Thyroid gland (tissue), 4 donors: Measurements from ENCODE around the gene RARB. TPM values are rescaled to one million over a fixed set of nuclear protein-coding genes. Genes with fewer than 3 reads are reported as not detected.

Experiments used
- DNase-seq, 2 donors: peaks; one replicate each; pipeline ENCODE4 v3.0.0-alpha.2; 2019
- H3K27ac ChIP-seq, 3 donors: fragments of 200-600 bp; sonication (generic); 1 replicate in 2 of 3; 2 replicates in 1 of 3; pipeline ENCODE4 v1.5.1; 2016 to 2019; ENCODE audit warnings: mild to moderate bottlenecking in 1 of 3, moderate library complexity in 1 of 3
- H3K27me3 ChIP-seq: fragments of 200-600 bp; sonication (generic); one replicate; pipeline ENCODE4 v1.5.1; 2019
- H3K36me3 ChIP-seq, 2 donors: fragments of 200-600 bp; sonication (generic); one replicate each; pipeline ENCODE4 v1.5.1; 2016 to 2019
- H3K4me1 ChIP-seq, 2 donors: fragments of 200-600 bp; sonication (generic); one replicate each; pipeline ENCODE4 v1.5.1; 2017 to 2019
- H3K4me3 ChIP-seq, 3 donors: fragments of 200-600 bp; sonication (generic); replicated peaks in 1 of 3; 1 replicate in 2 of 3; 2 replicates in 1 of 3; pipeline ENCODE4 v1.5.1; 2016; ENCODE audit warnings: mild to moderate bottlenecking in 1 of 3
- H3K9me3 ChIP-seq: fragments of 200-600 bp; sonication (generic); one replicate; pipeline ENCODE4 v1.5.1; 2017
- POLR2A ChIP-seq, 2 donors: fragments of 450-650 bp; IDR thresholded peaks; one replicate each; pipeline ENCODE4 v1.6.1; 2017; ENCODE audit warnings: antibody characterized with exemption in 2 of 2, mild to moderate bottlenecking in 2 of 2, moderate library complexity in 1 of 2
- WGBS, 2 donors: methylation state at CpG; one replicate each; pipeline ENCODE4 v1.1.5; 2017; 5-methylcytosine and 5-hydroxymethylcytosine counted together
- intact Hi-C: fragments of 100-400 bp; cut with DNase I; formaldehyde crosslinking; loops from one replicate; pipeline ENCODE4 v1.15.1; 2023
- total RNA-seq, 4 donors: library from RNA; depleted of rRNA; stranded (reverse); fragments of >200 nt; gene quantifications; one replicate each; pipeline ENCODE4 v1.2.3, GENCODE V29; 2016
- TF ChIP-seq, protein P1 (sequence below), 6 experiments: fragments of 200-600 bp in 3 of 6; fragments of 450-650 bp in 3 of 6; sonication (generic) in 3 of 6; IDR thresholded peaks; one replicate each; pipeline ENCODE4 v1.5.1; 2016 to 2019; ENCODE audit warnings: antibody characterized with exemption in 6 of 6, mild to moderate bottlenecking in 2 of 6, inconsistent platforms in 1 of 6, moderate library complexity in 1 of 6

RARB gene
- total RNA-seq, 4 donors from 2014 or later: 13.6 to 31.5 (median 20.5) TPM

DNA sequence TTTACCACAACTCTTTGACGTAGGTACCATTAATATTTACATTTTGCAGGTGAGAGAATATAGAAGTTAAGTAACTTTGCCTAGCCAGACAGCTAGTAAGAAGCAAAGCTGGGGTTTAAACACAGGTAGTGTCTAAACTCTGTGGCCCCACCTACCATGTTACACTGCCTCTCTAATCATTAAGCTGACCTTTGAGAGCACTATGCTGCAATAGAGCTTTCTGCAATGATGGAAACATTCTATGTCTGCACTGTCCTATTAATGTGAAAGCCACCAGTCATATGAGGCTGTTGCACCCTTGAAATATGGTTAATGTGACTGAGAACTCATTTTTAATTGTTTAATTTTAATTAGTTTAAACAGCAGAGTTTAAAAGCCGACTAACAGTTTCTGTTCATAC lies 6.3 kb upstream of the RARB start:
- Histone ChIP-seq H3K4me3 (no peak overlapping the region), H3K4me1 (peaks cover 10 to 28% of the 10 kb centered on the region in 2 donors), H3K27me3 (no peaks in the 10 kb centered on the region), H3K9me3 (no peaks in the 10 kb centered on the region), H3K27ac (no peak overlapping the region), H3K36me3 (no peaks in the 10 kb centered on the region)
- WGBS, 2 donors: 97% methylated on average over 2 of the region's 2 CpGs
- TF ChIP-seq, protein P1, sequence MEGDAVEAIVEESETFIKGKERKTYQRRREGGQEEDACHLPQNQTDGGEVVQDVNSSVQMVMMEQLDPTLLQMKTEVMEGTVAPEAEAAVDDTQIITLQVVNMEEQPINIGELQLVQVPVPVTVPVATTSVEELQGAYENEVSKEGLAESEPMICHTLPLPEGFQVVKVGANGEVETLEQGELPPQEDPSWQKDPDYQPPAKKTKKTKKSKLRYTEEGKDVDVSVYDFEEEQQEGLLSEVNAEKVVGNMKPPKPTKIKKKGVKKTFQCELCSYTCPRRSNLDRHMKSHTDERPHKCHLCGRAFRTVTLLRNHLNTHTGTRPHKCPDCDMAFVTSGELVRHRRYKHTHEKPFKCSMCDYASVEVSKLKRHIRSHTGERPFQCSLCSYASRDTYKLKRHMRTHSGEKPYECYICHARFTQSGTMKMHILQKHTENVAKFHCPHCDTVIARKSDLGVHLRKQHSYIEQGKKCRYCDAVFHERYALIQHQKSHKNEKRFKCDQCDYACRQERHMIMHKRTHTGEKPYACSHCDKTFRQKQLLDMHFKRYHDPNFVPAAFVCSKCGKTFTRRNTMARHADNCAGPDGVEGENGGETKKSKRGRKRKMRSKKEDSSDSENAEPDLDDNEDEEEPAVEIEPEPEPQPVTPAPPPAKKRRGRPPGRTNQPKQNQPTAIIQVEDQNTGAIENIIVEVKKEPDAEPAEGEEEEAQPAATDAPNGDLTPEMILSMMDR (IDR thresholded peaks at IDR 0.05): no peak
- TF ChIP-seq POLR2A (IDR thresholded peaks at IDR 0.05): no peak
- no peak for DNase-seq
- intact Hi-C loops: loop anchor here (10.0 kb wide), 1 partner anchor 173 kb away; no protein-coding TSS in a partner anchor

- WGBS, 2 donors: 57 to 60% methylated on average over 9 of the region's 9 CpGs
- Histone ChIP-seq H3K27me3 (no peaks in the 10 kb centered on the region), H3K27ac (peak overlapping the region; percentile 14 to 70 (median 27)), H3K9me3 (no peaks in the 10 kb centered on the region), H3K4me3 (no peak overlapping the region), H3K4me1 (peaks cover 20 to 37% of the 10 kb centered on the region in 2 donors), H3K36me3 (no peaks in the 10 kb centered on the region)
- intact Hi-C loops: loop anchor here (10.0 kb wide), 1 partner anchor 171 kb away; no protein-coding TSS in a partner anchor
- TF ChIP-seq, protein P1 (IDR thresholded peaks at IDR 0.05): peak in 1 of 6 experiments; percentile 6
- TF ChIP-seq POLR2A (IDR thresholded peaks at IDR 0.05): no peak
- DNase-seq: peak; percentile 45 to 48
These were observed 4.1 kb upstream of the RARB start for GRCh38 chr3:25423780-25424588.

DNA sequence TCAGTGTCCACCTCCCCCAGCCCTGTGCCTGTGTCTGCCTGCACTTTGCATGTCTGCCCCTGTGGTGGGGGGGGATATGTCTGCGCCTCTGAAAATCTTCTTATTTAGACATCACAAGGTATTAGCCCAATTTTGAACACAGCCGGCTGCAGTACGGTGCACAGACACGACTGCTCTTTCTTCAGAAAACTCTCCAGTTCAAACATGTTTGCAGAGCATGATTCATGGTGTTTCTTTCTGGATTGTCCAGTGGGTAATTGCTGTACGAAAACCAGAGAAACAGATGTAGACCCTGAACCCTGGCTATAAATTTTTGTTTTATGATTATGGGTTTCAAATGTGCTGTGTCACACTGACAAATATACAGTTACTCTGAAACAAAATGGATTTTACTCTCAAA lies 3.4 kb upstream of the RARB start:
- 83 to 87% methylated on average over 5 of the region's 5 CpGs for WGBS, 2 donors
- intact Hi-C loops: loop anchor here (10.0 kb wide), 1 partner anchor 170 kb away; no protein-coding TSS in a partner anchor
- no peak for TF ChIP-seq POLR2A (IDR thresholded peaks at IDR 0.05)
- TF ChIP-seq, protein P1 (IDR thresholded peaks at IDR 0.05): no peak
- no peak for DNase-seq
- Histone ChIP-seq H3K4me3 (no peak overlapping the region), H3K36me3 (no peaks in the 10 kb centered on the region), H3K27ac (peak overlapping the region; percentile 14 to 70 (median 27)), H3K4me1 (peaks cover 20 to 37% of the 10 kb centered on the region in 2 donors), H3K27me3 (no peaks in the 10 kb centered on the region), H3K9me3 (no peaks in the 10 kb centered on the region)

DNA sequence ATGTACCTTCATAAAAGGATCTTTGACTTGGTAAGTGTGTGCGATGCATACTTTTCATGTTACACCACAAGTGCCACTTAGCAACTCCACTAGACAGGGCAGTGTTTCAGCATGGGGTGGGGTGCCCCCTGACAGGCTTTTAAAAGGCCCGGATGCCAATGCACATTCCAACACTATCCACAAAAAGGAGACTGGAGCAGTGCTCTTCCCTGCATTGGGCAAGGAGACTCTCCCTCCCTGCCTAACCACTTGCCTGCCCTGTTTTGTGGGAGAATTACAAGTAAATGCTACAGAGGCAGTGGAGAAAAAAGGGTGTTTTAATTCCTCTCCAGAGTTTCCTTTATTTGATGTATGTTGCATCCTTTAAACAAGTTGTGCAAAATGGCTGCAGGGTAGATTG lies 1.7 kb upstream of the RARB start:
- WGBS, 2 donors: 12 to 43% methylated on average over 2 of the region's 2 CpGs
- H3K4me3 ChIP-seq: no peak overlapping the region
- peak overlapping the region; percentile 2 to 90 (median 39) for H3K27ac ChIP-seq
- no peaks in the 10 kb centered on the region for H3K27me3 ChIP-seq
- H3K4me1 ChIP-seq: peaks cover 20 to 38% of the 10 kb centered on the region in 2 donors
- intact Hi-C loops: loop anchor here (10.0 kb wide), 1 partner anchor 168 kb away; no protein-coding TSS in a partner anchor
- H3K9me3 ChIP-seq: no peaks in the 10 kb centered on the region
- no peaks in the 10 kb centered on the region for H3K36me3 ChIP-seq
- peak; percentile 69 to 80 for DNase-seq
- TF ChIP-seq, protein P1 (IDR thresholded peaks at IDR 0.05): peak in 1 of 6 experiments; percentile 11
- TF ChIP-seq POLR2A (IDR thresholded peaks at IDR 0.05): peak in 1 of 2 donors; percentile 41

GRCh38 chr3:25427155-25427554 lies 908 bp upstream of the RARB start:
- intact Hi-C loops: loop anchor here (10.0 kb wide), 1 partner anchor 168 kb away; no protein-coding TSS in a partner anchor

More at GRCh38 chr3:25427155-25427554, 908 bp upstream of the RARB start:
- H3K27ac ChIP-seq: peak overlapping the region; percentile 90 to 97 (median 97)
- peaks cover 23 to 44% of the 10 kb centered on the region in 2 donors for H3K4me1 ChIP-seq
- no peaks in the 10 kb centered on the region for H3K27me3 ChIP-seq
- no peak for DNase-seq
- no peaks in the 10 kb centered on the region for H3K9me3 ChIP-seq
- no peak for TF ChIP-seq POLR2A (IDR thresholded peaks at IDR 0.05)
- TF ChIP-seq, protein P1 (IDR thresholded peaks at IDR 0.05): no peak
- 79 to 86% methylated on average over 2 of the region's 2 CpGs for WGBS, 2 donors
- peak overlapping the region in 1 of 3 donors; percentile 43 for H3K4me3 ChIP-seq
- no peaks in the 10 kb centered on the region for H3K36me3 ChIP-seq
